Astrocyte (in vitro differentiated cells and primary cell): Measurements from ENCODE around the gene NEUROG1. TPM values are rescaled to one million over a fixed set of nuclear protein-coding genes. Genes with fewer than 3 reads are reported as not detected.

Source experiments
- DNase-seq: peaks from one replicate; pipeline ENCODE4 v3.0.0-alpha.2; 2010; ENCODE audit warnings: low read depth
- FAIRE-seq: peaks from 2 replicates; lab custom pipeline; 2011; peaks lifted over from hg19 to GRCh38; lab: Jason Lieb, UNC
- H2AFZ ChIP-seq: 2 replicates; pipeline ENCODE4 v1.6.0; 2012; ENCODE audit warnings: low read depth, low read length, inconsistent platforms
- H3K27ac ChIP-seq: 2 replicates; pipeline ENCODE4 v1.5.1; 2011; ENCODE audit warnings: low read depth, low read length, inconsistent platforms
- H3K27me3 ChIP-seq: 2 replicates; pipeline ENCODE4 v1.6.0; 2011; ENCODE audit warnings: low read length, inconsistent platforms; ENCODE audit not compliant: insufficient read depth
- H3K36me3 ChIP-seq: 2 replicates; pipeline ENCODE4 v1.5.1; 2011; ENCODE audit warnings: low read length, inconsistent platforms; ENCODE audit not compliant: insufficient read depth
- H3K4me1 ChIP-seq: 2 replicates; pipeline ENCODE4 v1.5.1; 2011; ENCODE audit warnings: low read length, inconsistent platforms; ENCODE audit not compliant: insufficient read depth
- H3K4me2 ChIP-seq: 2 replicates; pipeline ENCODE4 v1.6.0; 2012; ENCODE audit warnings: low read length, inconsistent platforms
- H3K4me3 ChIP-seq: 2 replicates; pipeline ENCODE4 v1.5.1; 2011; ENCODE audit warnings: low read depth, mild to moderate bottlenecking, low read length, inconsistent platforms; ENCODE audit not compliant: insufficient read depth
- H3K79me2 ChIP-seq: 2 replicates; pipeline ENCODE4 v1.6.0; 2012; ENCODE audit warnings: mild to moderate bottlenecking, low read length, inconsistent platforms; ENCODE audit not compliant: insufficient read depth
- H3K9ac ChIP-seq: 2 replicates; pipeline ENCODE4 v1.6.0; 2012; ENCODE audit warnings: mild to moderate bottlenecking, low read length, inconsistent platforms
- H3K9me3 ChIP-seq: 2 replicates; pipeline ENCODE4 v1.5.1; 2012; ENCODE audit warnings: low read depth, mild to moderate bottlenecking, low read length, inconsistent platforms; ENCODE audit not compliant: insufficient read depth
- H4K20me1 ChIP-seq: 2 replicates; pipeline ENCODE4 v1.6.0; 2012; ENCODE audit warnings: low read length, inconsistent platforms; ENCODE audit not compliant: insufficient read depth
- H3K27ac Mint-ChIP-seq: one replicate; pipeline ENCODE4 v1.8.0; 2021; ENCODE audit warnings: mild to moderate bottlenecking, mixed read lengths; ENCODE audit not compliant: unreplicated experiment
- H3K27me3 Mint-ChIP-seq: one replicate; pipeline ENCODE4 v1.8.0; 2021; ENCODE audit warnings: low read depth, mixed read lengths; ENCODE audit not compliant: unreplicated experiment
- H3K36me3 Mint-ChIP-seq: one replicate; pipeline ENCODE4 v1.8.0; 2021; ENCODE audit warnings: low read depth, mixed read lengths; ENCODE audit not compliant: unreplicated experiment
- H3K4me1 Mint-ChIP-seq: one replicate; pipeline ENCODE4 v1.8.0; 2021; ENCODE audit warnings: low read depth, mixed read lengths; ENCODE audit not compliant: unreplicated experiment
- H3K4me3 Mint-ChIP-seq: one replicate; pipeline ENCODE4 v1.8.0; 2021; ENCODE audit warnings: mild to moderate bottlenecking, moderate library complexity, mixed read lengths; ENCODE audit not compliant: unreplicated experiment
- H3K9me3 Mint-ChIP-seq: one replicate; pipeline ENCODE4 v1.8.0; 2021; ENCODE audit warnings: mild to moderate bottlenecking, mixed read lengths; ENCODE audit not compliant: unreplicated experiment
- EZH2 ChIP-seq: IDR thresholded peaks from 2 replicates; pipeline ENCODE4 v1.6.1; 2012; ENCODE audit warnings: mild to moderate bottlenecking, low read length, inconsistent platforms; ENCODE audit not compliant: insufficient read depth
- total RNA-seq: library from RNA; stranded (reverse); gene quantifications from 2 replicates; pipeline ENCODE4 v1.2.1, GENCODE V29; 2021
- TF ChIP-seq, protein P1 (sequence below): IDR thresholded peaks from 2 replicates; pipeline ENCODE4 v1.5.1; 2011; ENCODE audit warnings: low read depth, mild to moderate bottlenecking, inconsistent platforms, low read length, moderate library complexity; ENCODE audit not compliant: insufficient read depth

The NEUROG1 gene
- total RNA-seq, 1 donor from 2014 or later: not detected

DNA sequence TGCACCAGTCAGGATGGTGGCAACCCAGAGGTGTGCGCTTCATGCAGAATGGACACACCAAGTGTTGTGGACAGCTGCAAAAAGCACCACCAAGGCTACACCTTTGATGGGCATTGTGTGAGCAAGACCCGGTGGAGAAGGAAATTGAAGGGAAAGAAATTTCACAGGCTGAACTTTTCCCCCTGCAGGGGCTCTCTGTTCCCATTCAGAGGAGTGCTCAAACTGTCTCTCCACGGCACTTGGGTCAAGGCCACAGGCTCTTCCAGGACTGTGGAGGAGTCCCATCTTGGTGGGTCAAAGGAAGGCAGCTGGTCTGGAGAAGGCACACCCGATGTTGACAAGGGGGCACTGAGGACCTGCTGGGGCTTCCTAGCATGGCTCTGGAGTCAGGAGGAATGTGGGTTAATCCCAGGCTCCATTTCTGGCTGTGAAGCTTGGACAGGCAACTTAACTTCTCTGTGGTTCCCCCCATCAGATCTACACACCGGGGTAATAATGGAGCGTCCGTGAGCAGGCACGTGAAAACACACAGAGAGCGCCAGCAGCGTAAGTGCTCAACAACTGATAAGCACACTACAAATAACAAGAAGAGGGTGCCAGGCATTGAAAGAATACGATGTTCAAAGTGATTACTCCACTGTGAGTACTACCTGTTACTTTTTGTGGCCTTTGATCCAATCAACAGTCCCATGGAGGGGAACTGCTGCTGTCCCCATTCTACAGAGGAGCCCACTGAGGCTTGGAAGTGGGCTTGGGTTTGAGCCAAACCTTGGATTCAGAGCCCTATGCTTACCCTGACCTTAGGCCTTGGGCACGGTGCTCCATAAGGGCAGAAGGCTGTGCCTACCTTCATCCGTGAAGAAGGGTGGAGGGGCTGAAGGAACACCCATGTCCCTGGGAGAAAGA lies 49.4 kb downstream of the NEUROG1 start:
- H3K4me1 ChIP-seq: peaks cover 20% of the 10 kb centered on the region
- no peak for TF ChIP-seq EZH2
- TF ChIP-seq, protein P1, sequence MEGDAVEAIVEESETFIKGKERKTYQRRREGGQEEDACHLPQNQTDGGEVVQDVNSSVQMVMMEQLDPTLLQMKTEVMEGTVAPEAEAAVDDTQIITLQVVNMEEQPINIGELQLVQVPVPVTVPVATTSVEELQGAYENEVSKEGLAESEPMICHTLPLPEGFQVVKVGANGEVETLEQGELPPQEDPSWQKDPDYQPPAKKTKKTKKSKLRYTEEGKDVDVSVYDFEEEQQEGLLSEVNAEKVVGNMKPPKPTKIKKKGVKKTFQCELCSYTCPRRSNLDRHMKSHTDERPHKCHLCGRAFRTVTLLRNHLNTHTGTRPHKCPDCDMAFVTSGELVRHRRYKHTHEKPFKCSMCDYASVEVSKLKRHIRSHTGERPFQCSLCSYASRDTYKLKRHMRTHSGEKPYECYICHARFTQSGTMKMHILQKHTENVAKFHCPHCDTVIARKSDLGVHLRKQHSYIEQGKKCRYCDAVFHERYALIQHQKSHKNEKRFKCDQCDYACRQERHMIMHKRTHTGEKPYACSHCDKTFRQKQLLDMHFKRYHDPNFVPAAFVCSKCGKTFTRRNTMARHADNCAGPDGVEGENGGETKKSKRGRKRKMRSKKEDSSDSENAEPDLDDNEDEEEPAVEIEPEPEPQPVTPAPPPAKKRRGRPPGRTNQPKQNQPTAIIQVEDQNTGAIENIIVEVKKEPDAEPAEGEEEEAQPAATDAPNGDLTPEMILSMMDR: no peak
- DNase-seq (no peak), FAIRE-seq (no peak)
- H3K4me1 Mint-ChIP-seq: peaks cover 4% of the 10 kb centered on the region
- no peaks in the 10 kb centered on the region for H4K20me1 ChIP-seq
- no peak overlapping the region for H3K4me2 ChIP-seq
- peaks cover 40% of the 10 kb centered on the region for H3K27me3 ChIP-seq
- H2AFZ ChIP-seq: no peak overlapping the region
- H3K9ac ChIP-seq: no peak overlapping the region
- H3K4me3 ChIP-seq: no peak overlapping the region
- no peak overlapping the region for H3K4me3 Mint-ChIP-seq
- H3K9me3 ChIP-seq: peaks cover 4% of the 10 kb centered on the region
- H3K36me3 Mint-ChIP-seq: peaks cover 3% of the 10 kb centered on the region
- H3K36me3 ChIP-seq: no peaks in the 10 kb centered on the region
- H3K27ac Mint-ChIP-seq: no peak overlapping the region
- H3K27ac ChIP-seq: no peak overlapping the region
- H3K27me3 Mint-ChIP-seq: peaks cover 77% of the 10 kb centered on the region
- no peaks in the 10 kb centered on the region for H3K9me3 Mint-ChIP-seq
- no peaks in the 10 kb centered on the region for H3K79me2 ChIP-seq

DNA sequence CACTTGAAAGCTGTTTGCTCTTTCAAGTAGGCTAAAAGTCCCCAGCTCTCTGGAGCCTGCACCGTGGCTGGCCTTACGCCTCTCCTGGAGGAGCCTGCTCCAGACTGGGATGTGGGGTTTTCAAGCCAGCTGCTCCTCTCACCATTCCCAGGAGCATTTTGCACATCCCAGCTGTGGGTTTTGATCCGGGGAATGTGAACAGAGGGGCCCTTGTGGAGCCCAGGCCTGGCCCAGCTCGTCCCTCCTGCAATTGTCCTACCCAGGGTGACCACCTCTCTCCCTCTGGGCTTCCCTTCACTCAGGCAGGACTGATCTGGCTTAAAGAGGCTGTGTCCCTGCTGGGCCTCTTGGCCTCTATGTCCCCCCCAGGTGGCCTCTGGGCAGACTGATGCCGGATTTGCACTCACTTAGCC lies 51.1 kb downstream of the NEUROG1 start:
- Histone ChIP-seq H3K27me3 (peaks cover 34% of the 10 kb centered on the region), H3K27ac (no peak overlapping the region), H3K36me3 (no peaks in the 10 kb centered on the region), H3K79me2 (no peaks in the 10 kb centered on the region), H3K4me1 (peaks cover 11% of the 10 kb centered on the region), H3K4me2 (no peak overlapping the region), H3K9ac (no peak overlapping the region), H3K4me3 (no peak overlapping the region), H3K9me3 (no peaks in the 10 kb centered on the region), H4K20me1 (no peaks in the 10 kb centered on the region), H2AFZ (no peak overlapping the region)
- TF ChIP-seq, protein P1: no peak
- TF ChIP-seq EZH2: no peak
- Mint-ChIP-seq H3K4me1 (peaks cover 1% of the 10 kb centered on the region), H3K9me3 (no peaks in the 10 kb centered on the region), H3K27me3 (peaks cover 70% of the 10 kb centered on the region), H3K36me3 (peaks cover 2% of the 10 kb centered on the region), H3K4me3 (no peak overlapping the region), H3K27ac (no peak overlapping the region)
- DNase-seq (no peak), FAIRE-seq (no peak)

Other genes starting within 250 kb of the NEUROG1 start
- gene MACROH2A1, start 136.7 kb downstream of the NEUROG1 start, total RNA-seq: 121 and 143 TPM in 2 replicates
- not detected in 2 replicates for gene DCANP1, start 88.6 kb downstream of the NEUROG1 start, total RNA-seq
- not detected in 2 replicates for gene TIFAB, start 83.6 kb downstream of the NEUROG1 start, total RNA-seq
- 0.53 and 1.0 TPM in 2 replicates for gene CXCL14, start 43.0 kb upstream of the NEUROG1 start, total RNA-seq